Measurements from ENCODE around the gene FAM120A. TPM values are rescaled to one million over a fixed set of nuclear protein-coding genes. Genes with fewer than 3 reads are reported as not detected.
A peak's percentile ranks its signal among the peaks of the same experiment; 100 is the strongest.

Gene FAM120A
- total and polyA plus RNA-seq, 2 of the 13 experiments (the other 11 are each of a cell fraction or from before 2014, with no cell fraction given), result 41.3 to 44.4 TPM

DNA sequence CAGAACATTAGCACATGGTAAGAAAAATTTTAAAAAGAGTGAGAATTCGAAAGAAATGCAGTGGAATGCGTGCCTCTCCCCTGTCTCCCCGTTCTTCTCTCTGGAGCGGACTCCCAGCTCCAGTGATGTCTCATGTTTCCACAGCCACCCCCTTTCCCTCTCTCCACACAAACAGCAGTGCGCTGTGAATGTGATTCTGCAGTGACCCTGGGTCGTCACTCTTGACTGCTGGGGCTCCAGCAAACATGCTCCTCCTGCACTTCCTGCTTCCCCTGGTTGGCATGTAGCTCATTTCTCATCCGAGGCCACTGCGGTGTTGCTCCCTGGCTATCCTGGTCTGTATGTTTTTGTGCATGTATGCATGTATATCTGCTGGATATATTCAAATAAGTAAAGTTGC lies 138.2 kb downstream of the FAM120A start (continued):
- TF ChIP-seq, protein P1, sequence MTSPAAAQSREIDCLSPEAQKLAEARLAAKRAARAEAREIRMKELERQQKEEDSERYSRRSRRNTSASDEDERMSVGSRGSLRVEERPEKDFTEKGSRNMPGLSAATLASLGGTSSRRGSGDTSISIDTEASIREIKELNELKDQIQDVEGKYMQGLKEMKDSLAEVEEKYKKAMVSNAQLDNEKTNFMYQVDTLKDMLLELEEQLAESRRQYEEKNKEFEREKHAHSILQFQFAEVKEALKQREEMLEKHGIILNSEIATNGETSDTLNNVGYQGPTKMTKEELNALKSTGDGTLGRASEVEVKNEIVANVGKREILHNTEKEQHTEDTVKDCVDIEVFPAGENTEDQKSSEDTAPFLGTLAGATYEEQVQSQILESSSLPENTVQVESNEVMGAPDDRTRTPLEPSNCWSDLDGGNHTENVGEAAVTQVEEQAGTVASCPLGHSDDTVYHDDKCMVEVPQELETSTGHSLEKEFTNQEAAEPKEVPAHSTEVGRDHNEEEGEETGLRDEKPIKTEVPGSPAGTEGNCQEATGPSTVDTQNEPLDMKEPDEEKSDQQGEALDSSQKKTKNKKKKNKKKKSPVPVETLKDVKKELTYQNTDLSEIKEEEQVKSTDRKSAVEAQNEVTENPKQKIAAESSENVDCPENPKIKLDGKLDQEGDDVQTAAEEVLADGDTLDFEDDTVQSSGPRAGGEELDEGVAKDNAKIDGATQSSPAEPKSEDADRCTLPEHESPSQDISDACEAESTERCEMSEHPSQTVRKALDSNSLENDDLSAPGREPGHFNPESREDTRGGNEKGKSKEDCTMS (CRISPR knock-in tag; conservative IDR thresholded peaks at IDR 0.05), result no peak
- TF ChIP-seq ZNF414 (CRISPR knock-in tag; IDR thresholded peaks at IDR 0.05), result no peak
- no peak for TF ChIP-seq ZNF883 (CRISPR knock-in tag; IDR thresholded peaks at IDR 0.05; ENCODE audit: not compliant biosample characterization)
- no peak for TF ChIP-seq ZBTB43 (CRISPR knock-in tag; conservative IDR thresholded peaks at IDR 0.05)
- TF ChIP-seq, protein P2, sequence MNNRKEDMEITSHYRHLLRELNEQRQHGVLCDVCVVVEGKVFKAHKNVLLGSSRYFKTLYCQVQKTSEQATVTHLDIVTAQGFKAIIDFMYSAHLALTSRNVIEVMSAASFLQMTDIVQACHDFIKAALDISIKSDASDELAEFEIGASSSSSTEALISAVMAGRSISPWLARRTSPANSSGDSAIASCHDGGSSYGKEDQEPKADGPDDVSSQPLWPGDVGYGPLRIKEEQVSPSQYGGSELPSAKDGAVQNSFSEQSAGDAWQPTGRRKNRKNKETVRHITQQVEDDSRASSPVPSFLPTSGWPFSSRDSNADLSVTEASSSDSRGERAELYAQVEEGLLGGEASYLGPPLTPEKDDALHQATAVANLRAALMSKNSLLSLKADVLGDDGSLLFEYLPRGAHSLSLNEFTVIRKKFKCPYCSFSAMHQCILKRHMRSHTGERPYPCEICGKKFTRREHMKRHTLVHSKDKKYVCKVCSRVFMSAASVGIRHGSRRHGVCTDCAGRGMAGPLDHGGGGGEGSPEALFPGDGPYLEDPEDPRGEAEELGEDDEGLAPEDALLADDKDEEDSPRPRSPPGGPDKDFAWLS (CRISPR knock-in tag; IDR thresholded peaks at IDR 0.05; ENCODE audit: borderline replicate concordance), result no peak
- TF ChIP-seq AGO1 (IDR thresholded peaks at IDR 0.05; ENCODE audit: low read depth, low read length, poor library complexity, severe bottlenecking), result no peak
- TF ChIP-seq ELF3 (CRISPR knock-in tag; IDR thresholded peaks at IDR 0.05), result peak; percentile 98
- no peak for TF ChIP-seq JUND (CRISPR knock-in tag; IDR thresholded peaks at IDR 0.05)
- no peak for TF ChIP-seq LCORL (IDR thresholded peaks at IDR 0.05)
- no peak for TF ChIP-seq LCORL (CRISPR knock-in tag; IDR thresholded peaks at IDR 0.05)
- no peak for TF ChIP-seq MTF1 (CRISPR knock-in tag; IDR thresholded peaks at IDR 0.05)
- TF ChIP-seq HNF4A (CRISPR knock-in tag; IDR thresholded peaks at IDR 0.05), result peak; percentile 7; the same call in 1 of the 2 replicates
- TF ChIP-seq RXRA (CRISPR knock-in tag; IDR thresholded peaks at IDR 0.05), result no peak; the same call in 1 of the 2 replicates
- no peak for TF ChIP-seq YEATS4 (CRISPR knock-in tag; IDR thresholded peaks at IDR 0.05; ENCODE audit: borderline replicate concordance)
- TF ChIP-seq SIN3A (IDR thresholded peaks at IDR 0.05; ENCODE audit: borderline replicate concordance, low read depth, low read length), result no peak
- no peak for TF ChIP-seq PAF1 (CRISPR knock-in tag; IDR thresholded peaks at IDR 0.05)
- TF ChIP-seq DPF2 (CRISPR knock-in tag; IDR thresholded peaks at IDR 0.05; ENCODE audit: borderline replicate concordance, low read depth), result peak; percentile 42; the same call in 1 of the 2 replicates
- TF ChIP-seq, protein P3, sequence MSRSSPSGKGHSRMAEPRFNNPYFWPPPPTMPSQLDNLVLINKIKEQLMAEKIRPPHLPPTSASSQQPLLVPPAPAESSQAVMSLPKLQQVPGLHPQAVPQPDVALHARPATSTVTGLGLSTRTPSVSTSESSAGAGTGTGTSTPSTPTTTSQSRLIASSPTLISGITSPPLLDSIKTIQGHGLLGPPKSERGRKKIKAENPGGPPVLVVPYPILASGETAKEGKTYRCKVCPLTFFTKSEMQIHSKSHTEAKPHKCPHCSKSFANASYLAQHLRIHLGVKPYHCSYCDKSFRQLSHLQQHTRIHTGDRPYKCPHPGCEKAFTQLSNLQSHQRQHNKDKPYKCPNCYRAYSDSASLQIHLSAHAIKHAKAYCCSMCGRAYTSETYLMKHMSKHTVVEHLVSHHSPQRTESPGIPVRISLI (CRISPR knock-in tag; IDR thresholded peaks at IDR 0.05; ENCODE audit: borderline replicate concordance), result no peak
- no peak for TF ChIP-seq ZNF496 (CRISPR knock-in tag; IDR thresholded peaks at IDR 0.05; ENCODE audit: insufficient replicate concordance)
- TF ChIP-seq ZNF816 (CRISPR knock-in tag; IDR thresholded peaks at IDR 0.05; ENCODE audit: borderline replicate concordance), result no peak
- no peak for TF ChIP-seq ZNF235 (CRISPR knock-in tag; IDR thresholded peaks at IDR 0.05; ENCODE audit: borderline replicate concordance)
- TF ChIP-seq KLF9 (CRISPR knock-in tag; IDR thresholded peaks at IDR 0.05; ENCODE audit: low read depth), result no peak
- no peak for TF ChIP-seq ZNF784 (CRISPR knock-in tag; IDR thresholded peaks at IDR 0.05; ENCODE audit: borderline replicate concordance)

Measured in HepG2 (cell line).